ENCODE data around the gene CERS2.
A peak's percentile ranks its signal among the peaks of the same experiment; 100 is the strongest.

The CERS2 gene

GRCh38 chr1:150997126-150997872 is 22.7 kb upstream of the CERS2 start:
- no peak for DNase-seq (ENCODE audit: low spot score)

- DNase-seq (ENCODE audit: low spot score), result peak; percentile 71
Measured at GRCh38 chr1:150995896-150996295, 21.3 kb upstream of the CERS2 start.

GRCh38 chr1:150995460-150995859 is 20.8 kb upstream of the CERS2 start:
- DNase-seq (ENCODE audit: low spot score), result no peak

GRCh38 chr1:150994248-150994647 is 19.6 kb upstream of the CERS2 start:
- no peak for DNase-seq (ENCODE audit: low spot score)

GRCh38 chr1:150992626-150993025 is 18.0 kb upstream of the CERS2 start:
- DNase-seq (ENCODE audit: low spot score), result no peak

GRCh38 chr1:150987924-150988323 is 13.3 kb upstream of the CERS2 start:
- no peak for DNase-seq (ENCODE audit: low spot score)

- no peak for DNase-seq (ENCODE audit: low spot score)
Measured at GRCh38 chr1:150985179-150985825, 10.7 kb upstream of the CERS2 start.

GRCh38 chr1:150981805-150982712 is 7.4 kb upstream of the CERS2 start, which contains the start of gene ANXA9:
TSS of gene ANXA9 (plus strand) at chr1:150982292. CDS start at chr1:150983106, 814 bp downstream.
- DNase-seq (ENCODE audit: low spot score), result no peak

GRCh38 chr1:150981177-150981804 is 6.7 kb upstream of the CERS2 start:
- DNase-seq (ENCODE audit: low spot score), result peak; percentile 50

GRCh38 chr1:150979092-150980056 is 4.7 kb upstream of the CERS2 start:
- DNase-seq (ENCODE audit: low spot score), result peak; percentile 98

- DNase-seq (ENCODE audit: low spot score), result peak; percentile 49
Measured at GRCh38 chr1:150976879-150977694, 2.5 kb upstream of the CERS2 start.

GRCh38 chr1:150976401-150976821 is 1.8 kb upstream of the CERS2 start:
- DNase-seq (ENCODE audit: low spot score), result no peak

GRCh38 chr1:150973836-150974579 is 627 bp downstream of the CERS2 start:
- peak; percentile 69 for DNase-seq (ENCODE audit: low spot score)

- no peak for DNase-seq (ENCODE audit: low spot score)
Measured at GRCh38 chr1:150973258-150973835, 1.3 kb downstream of the CERS2 start.

GRCh38 chr1:150972417-150972940 is 2.2 kb downstream of the CERS2 start:
- no peak for DNase-seq (ENCODE audit: low spot score)

GRCh38 chr1:150971583-150972416 is 2.8 kb downstream of the CERS2 start:
- DNase-seq (ENCODE audit: low spot score), result peak; percentile 57

- no peak for DNase-seq (ENCODE audit: low spot score)
Measured at GRCh38 chr1:150970808-150971582, 3.6 kb downstream of the CERS2 start.

All from NAMALWA (cell line).